ENCODE measurements around the gene CLIP1.

Gene CLIP1

DNA sequence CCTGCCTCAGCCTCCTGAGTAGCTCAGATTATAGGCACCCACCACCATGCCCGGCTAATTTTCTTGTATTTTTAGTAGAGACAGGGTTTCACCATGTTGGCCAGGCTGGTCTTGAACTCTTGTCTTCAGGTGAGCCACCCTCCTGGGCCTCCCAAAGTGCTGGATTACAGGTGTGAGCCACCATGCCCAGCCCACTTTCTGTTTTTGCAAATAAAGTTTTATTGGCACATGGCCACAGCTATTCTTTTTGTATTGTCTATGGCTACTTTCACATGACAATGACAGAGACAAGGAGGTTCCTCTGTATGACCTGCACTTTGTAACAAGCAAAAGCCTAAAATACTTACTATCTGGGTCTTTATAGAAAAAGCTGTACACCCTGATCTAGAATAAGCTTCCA lies 176.9 kb downstream of the CLIP1 start:
- DNase-seq (ENCODE audit: low spot score), result no peak

DNA sequence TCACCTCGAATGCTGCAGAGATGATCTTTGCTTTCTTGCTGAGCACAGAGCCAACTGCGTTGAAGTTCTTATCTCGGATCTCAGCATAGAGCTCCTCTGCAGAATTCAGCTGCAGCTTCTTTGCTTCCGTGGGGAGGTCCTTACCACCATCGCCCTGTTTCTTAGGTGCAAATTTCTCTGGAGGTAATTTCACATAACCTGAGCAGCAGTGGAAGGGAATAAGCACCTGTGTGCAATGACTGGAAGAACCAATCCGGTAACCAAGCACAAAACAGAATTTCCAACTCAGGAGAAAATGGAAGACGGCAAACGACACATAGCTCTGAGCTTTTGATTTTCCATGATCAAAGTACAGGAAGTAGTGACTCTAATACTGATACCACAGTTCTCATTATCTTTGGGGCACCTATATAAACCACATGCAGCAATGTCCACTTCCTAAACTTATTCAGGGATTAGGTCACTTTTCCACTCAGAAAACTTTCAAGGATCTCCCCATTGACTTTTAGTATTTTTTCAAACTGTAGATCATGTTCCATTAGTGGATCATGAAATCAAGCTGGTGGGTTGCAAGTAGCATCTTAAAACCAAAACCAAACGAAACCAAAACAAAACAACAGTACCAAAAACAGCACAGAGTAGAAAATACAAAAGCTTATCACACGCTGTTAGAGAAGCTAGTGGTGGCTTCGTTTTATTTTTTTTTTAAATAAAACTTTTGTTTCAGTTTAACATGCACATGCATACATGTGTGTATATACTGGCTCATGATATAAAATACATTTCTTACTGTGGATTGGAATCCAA lies 177.7 kb downstream of the CLIP1 start:
- no peak for DNase-seq (ENCODE audit: low spot score)

DNA sequence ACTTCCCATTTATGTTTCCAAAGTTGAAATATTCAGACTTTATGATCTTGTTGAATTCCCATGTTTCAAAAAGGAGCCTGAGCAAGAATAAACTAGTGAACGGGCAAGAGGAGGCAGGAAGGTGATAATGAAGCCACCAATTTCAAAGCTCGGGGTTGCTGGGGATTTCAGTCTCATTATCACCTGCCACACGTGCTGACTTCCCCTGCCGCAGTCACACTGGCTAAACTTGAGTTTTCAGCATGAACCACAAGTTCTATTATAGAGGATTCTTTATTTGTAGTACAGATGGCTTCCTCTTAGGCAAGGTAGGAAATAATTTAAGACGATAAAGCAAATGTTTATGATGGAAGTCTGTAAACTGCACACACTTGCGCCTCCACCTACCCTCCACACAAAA lies 178.5 kb downstream of the CLIP1 start:
- no peak for DNase-seq (ENCODE audit: low spot score)

DNA sequence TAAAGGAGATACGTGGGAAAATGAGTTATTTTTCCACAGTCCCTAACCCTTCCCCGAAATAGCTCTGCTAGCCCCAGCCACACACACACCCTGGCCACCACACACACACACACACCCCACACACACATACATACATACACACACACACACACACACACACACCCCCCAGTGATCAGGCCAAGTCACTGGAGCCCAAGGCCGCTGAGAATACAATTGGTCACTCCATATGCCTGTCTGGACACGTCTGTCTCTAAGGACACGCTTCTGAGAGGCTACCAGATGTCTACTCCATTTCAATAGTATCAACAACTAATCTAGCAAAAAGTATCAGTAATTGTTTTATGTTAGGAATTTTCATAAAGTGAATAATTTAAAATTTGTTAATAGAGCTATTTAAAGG lies 183.6 kb downstream of the CLIP1 start:
- no peak for DNase-seq (ENCODE audit: low spot score)

DNA sequence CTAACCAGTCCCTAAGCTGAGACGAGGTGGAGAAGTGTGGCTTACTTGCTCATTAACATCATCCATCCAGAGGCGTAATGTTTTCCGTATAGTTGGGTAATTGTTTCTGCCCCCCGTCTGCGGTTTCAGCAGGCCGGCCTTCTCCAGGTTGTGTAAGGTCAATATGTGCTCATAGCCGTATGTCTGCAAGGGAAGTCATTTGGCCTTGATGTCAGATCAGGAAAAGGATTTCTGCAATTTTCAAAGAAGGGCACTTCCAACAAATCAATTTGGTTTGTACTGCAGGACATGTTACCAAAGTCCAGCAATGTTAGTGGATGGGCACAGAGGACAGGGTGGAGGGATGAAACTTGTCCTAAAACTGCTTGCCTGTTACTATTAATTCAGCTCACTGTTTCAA lies 186.7 kb downstream of the CLIP1 start:
- DNase-seq (ENCODE audit: low spot score), result no peak

DNA sequence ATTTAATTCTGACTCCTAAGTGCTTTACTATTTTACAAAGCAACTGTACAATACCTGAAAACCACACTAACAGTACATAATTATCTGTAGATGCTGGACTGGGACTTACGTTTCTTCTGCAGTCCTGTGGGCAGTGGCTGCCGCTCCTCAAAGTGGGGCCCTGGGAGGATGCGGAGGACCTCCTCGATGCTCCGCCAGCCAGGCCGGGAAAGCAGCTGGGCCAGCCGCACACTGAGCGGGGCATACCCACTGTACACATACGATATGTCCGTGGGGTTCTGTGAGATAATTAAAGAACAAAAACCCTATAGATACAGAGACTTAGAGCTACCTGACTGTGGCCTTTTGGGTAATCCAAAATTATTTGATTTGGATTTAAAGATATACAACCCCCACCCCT lies 189.8 kb downstream of the CLIP1 start:
- DNase-seq (ENCODE audit: low spot score), result no peak

DNA sequence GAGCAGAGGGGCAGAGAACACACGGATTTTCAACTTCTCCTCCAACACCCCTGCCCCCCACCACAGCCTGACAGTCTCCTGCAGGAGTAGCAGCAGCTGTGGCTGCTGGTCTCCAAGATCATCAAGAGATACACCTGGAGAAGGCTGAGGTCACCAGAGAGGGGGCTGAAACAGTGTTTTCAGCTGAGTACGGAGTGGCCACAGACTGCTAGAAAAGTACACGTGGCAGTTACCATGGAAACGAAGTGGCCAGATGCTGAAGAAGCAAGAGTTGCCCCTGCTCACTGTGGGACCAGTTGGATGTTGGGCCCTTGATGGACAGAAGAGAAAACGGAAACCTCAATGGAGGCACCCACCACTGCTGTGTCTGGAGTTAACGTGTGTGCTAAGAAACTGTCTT lies 191.7 kb downstream of the CLIP1 start:
- DNase-seq (ENCODE audit: low spot score), result no peak

DNA sequence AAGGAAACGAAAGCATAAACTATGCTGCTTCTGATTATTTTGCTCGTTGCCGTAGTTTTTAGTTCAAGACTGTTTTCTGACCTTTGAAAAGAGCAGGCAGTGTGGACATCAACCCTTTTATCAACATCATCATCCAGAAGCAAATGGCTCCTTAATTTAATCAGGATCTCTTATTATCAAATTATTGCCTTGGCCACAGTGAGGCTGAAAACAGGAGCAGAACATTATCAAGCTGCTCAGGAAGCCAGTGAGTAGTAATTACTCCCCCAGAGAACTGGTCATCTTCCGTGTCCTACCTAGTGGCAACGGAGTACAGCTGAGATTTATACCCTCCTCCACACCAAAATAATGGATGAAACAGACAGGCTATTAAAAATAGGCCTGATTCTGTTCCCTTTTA lies 194.4 kb downstream of the CLIP1 start:
- no peak for DNase-seq (ENCODE audit: low spot score)

DNA sequence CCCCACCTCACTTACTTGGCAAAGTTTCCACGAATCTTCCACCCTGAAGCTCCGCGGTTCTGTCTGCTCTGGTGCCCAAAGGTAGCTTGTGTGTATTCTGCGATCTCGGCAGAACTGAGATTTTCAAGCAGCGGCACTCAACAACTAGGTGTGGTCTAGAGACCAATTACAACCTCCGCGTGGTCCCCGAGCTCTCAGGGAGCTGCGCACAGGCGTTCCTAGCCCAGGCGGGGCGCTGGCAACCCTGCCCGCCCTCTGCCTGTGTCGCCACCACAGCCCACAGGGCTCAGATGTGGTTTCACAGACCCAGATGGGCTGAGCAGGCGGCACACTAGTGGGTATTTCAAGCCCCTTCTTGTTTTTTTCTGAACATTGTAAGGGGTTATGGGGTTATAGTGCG lies 195.1 kb downstream of the CLIP1 start:
- DNase-seq (ENCODE audit: low spot score), result no peak

DNA sequence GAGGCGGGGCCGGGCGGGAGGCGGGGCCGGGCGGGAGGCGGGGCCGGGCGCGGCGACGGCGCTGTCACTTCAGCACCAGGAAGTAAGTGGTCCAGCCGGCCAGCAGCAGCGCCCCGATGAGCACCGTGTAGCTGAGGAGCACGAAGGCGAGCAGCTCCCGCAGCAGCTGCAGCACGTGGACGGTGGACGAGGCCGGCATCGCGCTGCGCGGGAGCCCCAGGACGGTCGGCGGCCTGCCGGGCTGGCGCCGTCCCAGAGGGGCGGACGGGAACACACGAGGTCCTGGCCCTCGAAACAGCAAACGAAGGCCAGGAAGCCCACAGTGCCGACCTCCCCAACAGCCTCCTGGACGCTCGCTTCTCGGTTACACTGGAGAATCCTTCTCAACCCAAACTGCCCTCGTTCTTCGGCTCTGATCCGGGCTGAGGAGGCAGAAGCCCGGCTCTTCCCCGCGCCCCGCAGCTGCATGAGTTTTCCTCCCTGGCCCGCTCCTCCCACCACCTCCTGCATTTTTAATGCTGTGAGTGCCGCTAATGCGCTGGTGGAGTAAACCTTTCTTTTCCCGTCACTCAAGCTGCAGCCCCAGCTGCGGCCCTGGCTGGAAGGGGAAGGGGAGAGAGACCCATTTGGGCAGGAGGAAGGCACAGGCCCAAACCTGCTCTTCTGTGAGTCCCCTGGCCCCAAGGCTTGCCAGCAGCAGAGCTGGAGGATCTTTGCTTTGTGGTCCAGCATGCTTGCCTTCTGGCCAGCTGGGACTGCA lies 195.9 kb downstream of the CLIP1 start:
- no peak for DNase-seq (ENCODE audit: low spot score)

DNA sequence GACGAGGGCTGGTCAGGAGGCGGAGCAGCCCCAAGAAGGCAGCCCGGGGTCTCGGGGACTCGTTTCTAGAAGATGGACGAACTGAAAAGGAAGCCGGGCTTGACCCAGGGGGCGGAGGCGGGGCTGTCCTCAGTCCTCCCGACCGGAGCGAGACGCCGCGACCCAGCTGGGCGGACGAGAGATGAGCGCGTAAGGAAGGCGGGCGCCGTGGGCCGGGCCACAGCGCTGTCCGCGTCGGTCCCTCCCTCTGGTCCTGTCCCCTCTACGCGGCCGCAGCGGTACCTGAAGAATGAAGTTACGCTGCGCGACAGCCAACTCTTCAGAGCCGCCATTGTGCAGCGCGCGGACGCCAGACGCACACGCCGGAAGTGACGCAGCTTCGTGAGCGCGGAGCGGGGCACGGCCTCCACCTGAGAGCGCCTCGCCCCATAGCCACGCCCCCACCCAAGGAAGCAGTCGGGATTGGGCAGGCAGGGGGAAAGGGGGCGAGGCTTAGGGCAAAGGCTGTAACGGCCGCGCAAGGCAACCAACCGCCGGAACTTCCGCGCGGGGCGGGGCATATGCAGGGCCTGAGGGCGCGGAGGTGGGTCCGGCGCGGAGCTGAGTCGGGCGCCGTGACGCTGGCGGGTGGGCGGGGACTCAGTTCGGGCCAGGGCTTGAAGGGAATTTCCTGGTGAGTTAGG lies 196.6 kb downstream of the CLIP1 start, which contains the start of gene DIABLO:
TSS of gene DIABLO (minus strand) at position 370 of the 683 bp plus-strand sequence. CDS start at position 332, 38 bp downstream.
- DNase-seq (ENCODE audit: low spot score), result peak; percentile 99

All from AG08395 (cell line).